IPS DF 19.7 (cell line): ENCODE measurements around the gene R3HDM2.

Source experiments
- DNase-seq: peaks from one replicate; pipeline ENCODE4 v3.0.0-alpha.2; 2013; ENCODE audit warnings: low read depth, low spot score

The R3HDM2 gene

DNA sequence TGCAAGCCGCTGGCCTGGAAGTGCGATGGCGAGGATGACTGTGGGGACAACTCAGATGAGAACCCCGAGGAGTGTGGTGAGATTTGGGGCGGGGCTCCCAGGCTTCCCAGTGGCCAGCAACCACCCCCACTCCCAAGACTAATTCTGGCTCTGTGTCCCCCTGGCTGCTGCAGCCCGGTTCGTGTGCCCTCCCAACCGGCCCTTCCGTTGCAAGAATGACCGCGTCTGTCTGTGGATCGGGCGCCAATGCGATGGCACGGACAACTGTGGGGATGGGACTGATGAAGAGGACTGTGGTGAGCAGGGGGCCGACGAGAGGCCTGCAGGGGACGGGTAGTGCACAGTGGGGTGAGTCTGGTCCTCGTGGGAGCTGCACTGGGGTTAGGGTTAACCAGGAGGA is 226.4 kb downstream of the R3HDM2 start:
- DNase-seq, result no peak

GRCh38 chr12:57203791-57204190 is 227.1 kb downstream of the R3HDM2 start:
- no peak for DNase-seq
